IgD-negative memory B cell (primary cell): ENCODE results near the gene CHCHD6. TPM values are rescaled to one million over a fixed set of nuclear protein-coding genes. Genes with fewer than 3 reads are reported as not detected.
A peak's percentile ranks its signal among the peaks of the same experiment; 100 is the strongest.

Experiments used
- H3K27ac Mint-ChIP-seq, 3 donors: one replicate each; pipeline ENCODE4 v1.8.0; 2020 to 2022; ENCODE audit warnings: mild to moderate bottlenecking in 3 of 3, mixed read lengths in 3 of 3, moderate library complexity in 1 of 3
- H3K27me3 Mint-ChIP-seq: one replicate; pipeline ENCODE4 v1.8.0; 2021; ENCODE audit warnings: mixed read lengths
- H3K36me3 Mint-ChIP-seq: one replicate; pipeline ENCODE4 v1.8.0; 2020; ENCODE audit warnings: mild to moderate bottlenecking, mixed read lengths
- H3K4me1 Mint-ChIP-seq, 3 donors: one replicate each; pipeline ENCODE4 v1.8.0; 2020 to 2022; ENCODE audit warnings: mixed read lengths in 3 of 3, mild to moderate bottlenecking in 1 of 3
- H3K4me3 Mint-ChIP-seq, 4 donors: one replicate each; pipeline ENCODE4 v1.8.0; 2020 to 2022; ENCODE audit warnings: mild to moderate bottlenecking in 4 of 4, mixed read lengths in 4 of 4, moderate library complexity in 3 of 4
- H3K9me3 Mint-ChIP-seq, 3 donors: one replicate each; pipeline ENCODE4 v1.8.0; 2020 to 2021; ENCODE audit warnings: mixed read lengths in 3 of 3, mild to moderate bottlenecking in 1 of 3
- polyA plus RNA-seq: library from polyadenylated mRNA; unstranded; fragments of 300-500 nt; fragmentation: Illumina TruSeq; gene quantifications from one replicate; pipeline ENCODE4 v1.2.3, GENCODE V29; 2021

Gene CHCHD6
- polyA plus RNA-seq, 1 donor from 2014 or later = 16.6 TPM

- Mint-ChIP-seq H3K27me3 (peaks cover 10% of the 10 kb centered on the region), H3K36me3 (peaks cover 8% of the 10 kb centered on the region), H3K4me1 (peaks cover 0 to 10% (median 8%) of the 10 kb centered on the region in 3 donors), H3K4me3 (no peak overlapping the region), H3K27ac (no peak overlapping the region), H3K9me3 (no peaks in the 10 kb centered on the region)
Observed at GRCh38 chr3:126939733-126940132, 235.7 kb downstream of the CHCHD6 start.

GRCh38 chr3:126941721-126942270 lies 237.8 kb downstream of the CHCHD6 start:
- peaks cover 14% of the 10 kb centered on the region for H3K27me3 Mint-ChIP-seq
- H3K9me3 Mint-ChIP-seq = no peaks in the 10 kb centered on the region
- peaks cover 0 to 12% (median 3%) of the 10 kb centered on the region in 3 donors for H3K4me1 Mint-ChIP-seq
- peak overlapping the region in 1 of 4 donors; percentile 16 for H3K4me3 Mint-ChIP-seq
- peaks cover 5% of the 10 kb centered on the region for H3K36me3 Mint-ChIP-seq
- H3K27ac Mint-ChIP-seq = peak overlapping the region in 2 of 3 donors; percentile 28 to 44

GRCh38 chr3:126944089-126944965 lies 240.3 kb downstream of the CHCHD6 start:
- H3K36me3 Mint-ChIP-seq = peaks cover 14% of the 10 kb centered on the region
- H3K4me3 Mint-ChIP-seq = no peak overlapping the region
- no peaks in the 10 kb centered on the region for H3K9me3 Mint-ChIP-seq
- H3K27ac Mint-ChIP-seq = peak overlapping the region in 1 of 3 donors; percentile 47
- peaks cover 0 to 18% (median 11%) of the 10 kb centered on the region in 3 donors for H3K4me1 Mint-ChIP-seq
- peaks cover 19% of the 10 kb centered on the region for H3K27me3 Mint-ChIP-seq

GRCh38 chr3:126945171-126945721 lies 241.2 kb downstream of the CHCHD6 start:
- Mint-ChIP-seq H3K4me3 (no peak overlapping the region), H3K36me3 (peaks cover 12% of the 10 kb centered on the region), H3K9me3 (no peaks in the 10 kb centered on the region), H3K27ac (peak overlapping the region in 1 of 3 donors; percentile 47), H3K27me3 (peaks cover 19% of the 10 kb centered on the region), H3K4me1 (peaks cover 0 to 18% (median 11%) of the 10 kb centered on the region in 3 donors)

- no peaks in the 10 kb centered on the region for H3K9me3 Mint-ChIP-seq
- peaks cover 0 to 18% (median 11%) of the 10 kb centered on the region in 3 donors for H3K4me1 Mint-ChIP-seq
Observed at GRCh38 chr3:126945891-126946290, 241.9 kb downstream of the CHCHD6 start.

GRCh38 chr3:126946405-126946804 lies 242.4 kb downstream of the CHCHD6 start:
- Mint-ChIP-seq H3K27ac (no peak overlapping the region), H3K27me3 (peaks cover 19% of the 10 kb centered on the region), H3K9me3 (no peaks in the 10 kb centered on the region), H3K4me3 (no peak overlapping the region), H3K36me3 (peaks cover 12% of the 10 kb centered on the region), H3K4me1 (peaks cover 0 to 18% (median 11%) of the 10 kb centered on the region in 3 donors)

More at GRCh38 chr3:126945891-126946290, 241.9 kb downstream of the CHCHD6 start:
- Mint-ChIP-seq H3K27me3 (peaks cover 19% of the 10 kb centered on the region), H3K36me3 (peaks cover 12% of the 10 kb centered on the region), H3K4me3 (no peak overlapping the region), H3K27ac (no peak overlapping the region)

- Mint-ChIP-seq H3K9me3 (no peaks in the 10 kb centered on the region), H3K36me3 (peaks cover 12% of the 10 kb centered on the region), H3K27me3 (peaks cover 16% of the 10 kb centered on the region), H3K27ac (peak overlapping the region in 1 of 3 donors; percentile 44), H3K4me3 (peak overlapping the region in 1 of 4 donors; percentile 61), H3K4me1 (peaks cover 0 to 18% (median 11%) of the 10 kb centered on the region in 3 donors)
Observed at GRCh38 chr3:126947429-126947828, 243.4 kb downstream of the CHCHD6 start.

GRCh38 chr3:126948980-126949535 lies 245.0 kb downstream of the CHCHD6 start:
- Mint-ChIP-seq H3K4me3 (no peak overlapping the region), H3K36me3 (peaks cover 12% of the 10 kb centered on the region), H3K27ac (no peak overlapping the region), H3K27me3 (peaks cover 10% of the 10 kb centered on the region), H3K4me1 (peaks cover 2 to 18% (median 14%) of the 10 kb centered on the region in 3 donors), H3K9me3 (no peaks in the 10 kb centered on the region)

- Mint-ChIP-seq H3K9me3 (no peaks in the 10 kb centered on the region), H3K4me3 (no peak overlapping the region), H3K36me3 (peaks cover 14% of the 10 kb centered on the region), H3K4me1 (peaks cover 5 to 29% (median 24%) of the 10 kb centered on the region in 3 donors), H3K27ac (no peak overlapping the region), H3K27me3 (peaks cover 8% of the 10 kb centered on the region)
Observed at GRCh38 chr3:126951561-126951960, 247.5 kb downstream of the CHCHD6 start.

- Mint-ChIP-seq H3K27ac (no peak overlapping the region), H3K4me1 (peaks cover 5 to 26% (median 23%) of the 10 kb centered on the region in 3 donors), H3K27me3 (peaks cover 8% of the 10 kb centered on the region), H3K9me3 (no peaks in the 10 kb centered on the region), H3K36me3 (peaks cover 11% of the 10 kb centered on the region), H3K4me3 (no peak overlapping the region)
Observed at GRCh38 chr3:126952261-126952982, 248.4 kb downstream of the CHCHD6 start.

GRCh38 chr3:126952983-126953660 lies 249.1 kb downstream of the CHCHD6 start:
- Mint-ChIP-seq H3K9me3 (no peaks in the 10 kb centered on the region), H3K27ac (peak overlapping the region in 2 of 3 donors; percentile 26 to 83), H3K36me3 (peaks cover 9% of the 10 kb centered on the region), H3K4me3 (no peak overlapping the region), H3K4me1 (peaks cover 5 to 26% (median 21%) of the 10 kb centered on the region in 3 donors), H3K27me3 (peaks cover 8% of the 10 kb centered on the region)

GRCh38 chr3:126954141-126954842 lies 250.3 kb downstream of the CHCHD6 start:
- Mint-ChIP-seq H3K4me3 (peak overlapping the region in 2 of 4 donors; percentile 15 to 25), H3K36me3 (peaks cover 10% of the 10 kb centered on the region), H3K27ac (peak overlapping the region; percentile 45 to 86 (median 83)), H3K9me3 (no peaks in the 10 kb centered on the region), H3K27me3 (peaks cover 3% of the 10 kb centered on the region), H3K4me1 (peaks cover 8 to 24% (median 17%) of the 10 kb centered on the region in 3 donors)

GRCh38 chr3:126955004-126955790 lies 251.2 kb downstream of the CHCHD6 start:
- peak overlapping the region in 2 of 4 donors; percentile 25 to 30 for H3K4me3 Mint-ChIP-seq
- H3K36me3 Mint-ChIP-seq = peaks cover 10% of the 10 kb centered on the region
- peaks cover 8 to 24% (median 19%) of the 10 kb centered on the region in 3 donors for H3K4me1 Mint-ChIP-seq
- no peaks in the 10 kb centered on the region for H3K9me3 Mint-ChIP-seq
- peaks cover 3% of the 10 kb centered on the region for H3K27me3 Mint-ChIP-seq
- peak overlapping the region; percentile 45 to 86 (median 83) for H3K27ac Mint-ChIP-seq
